Measurements from ENCODE around the gene MTREX.

DNA sequence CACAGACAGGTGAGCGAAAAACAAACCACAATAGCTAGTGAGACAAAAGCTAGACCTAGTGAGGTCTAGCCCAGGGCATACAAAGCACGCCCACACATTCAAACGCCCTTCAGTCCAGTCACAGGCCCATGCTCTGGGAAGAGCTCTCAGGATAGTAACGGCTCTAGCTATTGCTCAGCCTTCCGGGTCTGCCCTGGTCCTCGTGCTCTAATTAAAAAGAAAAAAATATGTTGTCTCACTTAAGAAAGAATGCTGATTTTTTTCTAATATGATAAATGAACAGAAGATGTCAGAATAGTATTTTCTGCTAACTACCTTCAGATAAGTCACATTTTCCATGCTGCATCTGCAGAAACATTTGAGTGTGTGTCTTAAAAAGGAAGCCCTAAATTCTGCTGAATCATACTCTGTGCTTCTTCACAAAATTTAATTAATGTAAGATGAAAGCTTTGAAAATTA is 132.4 kb downstream of the MTREX start:
- TF ChIP-seq, protein P1, sequence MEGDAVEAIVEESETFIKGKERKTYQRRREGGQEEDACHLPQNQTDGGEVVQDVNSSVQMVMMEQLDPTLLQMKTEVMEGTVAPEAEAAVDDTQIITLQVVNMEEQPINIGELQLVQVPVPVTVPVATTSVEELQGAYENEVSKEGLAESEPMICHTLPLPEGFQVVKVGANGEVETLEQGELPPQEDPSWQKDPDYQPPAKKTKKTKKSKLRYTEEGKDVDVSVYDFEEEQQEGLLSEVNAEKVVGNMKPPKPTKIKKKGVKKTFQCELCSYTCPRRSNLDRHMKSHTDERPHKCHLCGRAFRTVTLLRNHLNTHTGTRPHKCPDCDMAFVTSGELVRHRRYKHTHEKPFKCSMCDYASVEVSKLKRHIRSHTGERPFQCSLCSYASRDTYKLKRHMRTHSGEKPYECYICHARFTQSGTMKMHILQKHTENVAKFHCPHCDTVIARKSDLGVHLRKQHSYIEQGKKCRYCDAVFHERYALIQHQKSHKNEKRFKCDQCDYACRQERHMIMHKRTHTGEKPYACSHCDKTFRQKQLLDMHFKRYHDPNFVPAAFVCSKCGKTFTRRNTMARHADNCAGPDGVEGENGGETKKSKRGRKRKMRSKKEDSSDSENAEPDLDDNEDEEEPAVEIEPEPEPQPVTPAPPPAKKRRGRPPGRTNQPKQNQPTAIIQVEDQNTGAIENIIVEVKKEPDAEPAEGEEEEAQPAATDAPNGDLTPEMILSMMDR (IDR thresholded peaks at IDR 0.05 in 2 of 3, conservative IDR thresholded peaks at IDR 0.05 in 1 of 3; ENCODE audit: control insufficient read depth in 2 of 3, extremely low read depth in 1 of 3, insufficient read depth in 1 of 3, low read depth in 3 of 3, low read length in 3 of 3), result no peak
- TF ChIP-seq RFX5 (IDR thresholded peaks at IDR 0.05; ENCODE audit: low read depth, low read length), result no peak
- TF ChIP-seq TCF12 (IDR thresholded peaks at IDR 0.05; ENCODE audit: low read depth, low read length), result no peak
- no peak for TF ChIP-seq CREB1 (IDR thresholded peaks at IDR 0.05; ENCODE audit: low read depth)
- no peak for TF ChIP-seq MEF2A (IDR thresholded peaks at IDR 0.05; ENCODE audit: insufficient read depth, low read depth, low read length)
- TF ChIP-seq, protein P2, sequence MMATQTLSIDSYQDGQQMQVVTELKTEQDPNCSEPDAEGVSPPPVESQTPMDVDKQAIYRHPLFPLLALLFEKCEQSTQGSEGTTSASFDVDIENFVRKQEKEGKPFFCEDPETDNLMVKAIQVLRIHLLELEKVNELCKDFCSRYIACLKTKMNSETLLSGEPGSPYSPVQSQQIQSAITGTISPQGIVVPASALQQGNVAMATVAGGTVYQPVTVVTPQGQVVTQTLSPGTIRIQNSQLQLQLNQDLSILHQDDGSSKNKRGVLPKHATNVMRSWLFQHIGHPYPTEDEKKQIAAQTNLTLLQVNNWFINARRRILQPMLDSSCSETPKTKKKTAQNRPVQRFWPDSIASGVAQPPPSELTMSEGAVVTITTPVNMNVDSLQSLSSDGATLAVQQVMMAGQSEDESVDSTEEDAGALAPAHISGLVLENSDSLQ (IDR thresholded peaks at IDR 0.05), result no peak
- TF ChIP-seq POLR2AphosphoS2 (IDR thresholded peaks at IDR 0.05; ENCODE audit: low read depth, low read length), result no peak
- TF ChIP-seq BCL11A (IDR thresholded peaks at IDR 0.05; ENCODE audit: low read depth, low read length), result no peak
- TF ChIP-seq, protein P3, sequence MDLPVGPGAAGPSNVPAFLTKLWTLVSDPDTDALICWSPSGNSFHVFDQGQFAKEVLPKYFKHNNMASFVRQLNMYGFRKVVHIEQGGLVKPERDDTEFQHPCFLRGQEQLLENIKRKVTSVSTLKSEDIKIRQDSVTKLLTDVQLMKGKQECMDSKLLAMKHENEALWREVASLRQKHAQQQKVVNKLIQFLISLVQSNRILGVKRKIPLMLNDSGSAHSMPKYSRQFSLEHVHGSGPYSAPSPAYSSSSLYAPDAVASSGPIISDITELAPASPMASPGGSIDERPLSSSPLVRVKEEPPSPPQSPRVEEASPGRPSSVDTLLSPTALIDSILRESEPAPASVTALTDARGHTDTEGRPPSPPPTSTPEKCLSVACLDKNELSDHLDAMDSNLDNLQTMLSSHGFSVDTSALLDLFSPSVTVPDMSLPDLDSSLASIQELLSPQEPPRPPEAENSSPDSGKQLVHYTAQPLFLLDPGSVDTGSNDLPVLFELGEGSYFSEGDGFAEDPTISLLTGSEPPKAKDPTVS (IDR thresholded peaks at IDR 0.05; ENCODE audit: low read depth, low read length), result no peak
- no peak for TF ChIP-seq NFXL1 (IDR thresholded peaks at IDR 0.05; ENCODE audit: borderline replicate concordance)
- no peak for TF ChIP-seq JUNB (IDR thresholded peaks at IDR 0.05)
- TF ChIP-seq POLR2A (IDR thresholded peaks at IDR 0.05; ENCODE audit: low read depth, low read length), result no peak
